Measurements from ENCODE around the gene KIF21A.

DNA sequence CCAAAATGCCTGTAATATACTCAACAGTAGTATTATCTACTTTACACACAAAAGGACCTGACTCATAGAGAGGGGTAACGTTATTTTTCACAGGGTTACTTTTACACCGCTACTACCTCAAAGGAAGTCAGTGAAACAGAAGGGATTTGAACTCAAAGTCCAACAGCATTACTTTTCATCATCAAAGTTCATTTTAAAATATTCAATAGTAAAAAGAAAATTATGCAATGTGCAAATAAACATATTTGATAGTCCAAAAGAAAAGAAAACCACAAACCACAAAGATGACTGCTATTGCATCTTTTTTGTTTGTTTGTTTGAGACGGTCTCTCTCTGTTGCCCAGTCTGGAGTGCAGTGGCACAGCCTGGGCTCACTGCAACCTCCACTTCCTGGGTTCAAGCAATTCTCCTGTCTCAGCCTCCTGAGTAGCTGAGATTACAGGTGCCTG is 15.5 kb downstream of the KIF21A start:
- TF ChIP-seq, protein P1, sequence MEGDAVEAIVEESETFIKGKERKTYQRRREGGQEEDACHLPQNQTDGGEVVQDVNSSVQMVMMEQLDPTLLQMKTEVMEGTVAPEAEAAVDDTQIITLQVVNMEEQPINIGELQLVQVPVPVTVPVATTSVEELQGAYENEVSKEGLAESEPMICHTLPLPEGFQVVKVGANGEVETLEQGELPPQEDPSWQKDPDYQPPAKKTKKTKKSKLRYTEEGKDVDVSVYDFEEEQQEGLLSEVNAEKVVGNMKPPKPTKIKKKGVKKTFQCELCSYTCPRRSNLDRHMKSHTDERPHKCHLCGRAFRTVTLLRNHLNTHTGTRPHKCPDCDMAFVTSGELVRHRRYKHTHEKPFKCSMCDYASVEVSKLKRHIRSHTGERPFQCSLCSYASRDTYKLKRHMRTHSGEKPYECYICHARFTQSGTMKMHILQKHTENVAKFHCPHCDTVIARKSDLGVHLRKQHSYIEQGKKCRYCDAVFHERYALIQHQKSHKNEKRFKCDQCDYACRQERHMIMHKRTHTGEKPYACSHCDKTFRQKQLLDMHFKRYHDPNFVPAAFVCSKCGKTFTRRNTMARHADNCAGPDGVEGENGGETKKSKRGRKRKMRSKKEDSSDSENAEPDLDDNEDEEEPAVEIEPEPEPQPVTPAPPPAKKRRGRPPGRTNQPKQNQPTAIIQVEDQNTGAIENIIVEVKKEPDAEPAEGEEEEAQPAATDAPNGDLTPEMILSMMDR (IDR thresholded peaks at IDR 0.05 in 4 of 5, conservative IDR thresholded peaks at IDR 0.05 in 1 of 5) = no peak
- TF ChIP-seq POLR2A (IDR thresholded peaks at IDR 0.05) = no peak
